WTC11 (cell line): ENCODE data around the gene JUP. TPM values are rescaled to one million over a fixed set of nuclear protein-coding genes. Genes with fewer than 3 reads are reported as not detected.
A peak's percentile ranks its signal among the peaks of the same experiment; 100 is the strongest.

Experiments
- AR ChIP-seq: fragments of 250-450 bp; sonication (Bioruptor Pico); IDR thresholded peaks from 2 replicates; pipeline ENCODE4 v1.9.0; 2021; ENCODE audit warnings: mild to moderate bottlenecking
- ATF1 ChIP-seq: sonication (generic); formaldehyde crosslinking; IDR thresholded peaks from 2 replicates; pipeline ENCODE4 v1.8.1; 2023; ENCODE audit warnings: mild to moderate bottlenecking, moderate library complexity, missing genetic modification reagents
- ERG ChIP-seq: fragments of 250-450 bp; sonication (Bioruptor Pico); IDR thresholded peaks from 2 replicates; pipeline ENCODE4 v1.8.0; 2021; ENCODE audit warnings: mild to moderate bottlenecking
- ESRRA ChIP-seq: sonication (generic); formaldehyde crosslinking; IDR thresholded peaks from 2 replicates; pipeline ENCODE4 v1.8.1; 2022; ENCODE audit warnings: mild to moderate bottlenecking, missing genetic modification reagents, borderline replicate concordance
- GRHL2 ChIP-seq: fragments of 250-450 bp; sonication (Bioruptor Pico); IDR thresholded peaks from 2 replicates; pipeline ENCODE4 v1.8.0; 2022; ENCODE audit warnings: mild to moderate bottlenecking, moderate library complexity; ENCODE audit not compliant: insufficient replicate concordance, severe bottlenecking
- JUN ChIP-seq: sonication (generic); formaldehyde crosslinking; IDR thresholded peaks from 2 replicates; pipeline ENCODE4 v1.8.0; 2023; ENCODE audit warnings: mild to moderate bottlenecking, missing genetic modification reagents
- NR3C1 ChIP-seq: sonication (generic); formaldehyde crosslinking; conservative IDR thresholded peaks from 2 replicates; pipeline ENCODE4 v1.8.1; 2023; ENCODE audit warnings: low read depth, mild to moderate bottlenecking, missing genetic modification reagents
- PRRX2 ChIP-seq: fragments of 250-450 bp; sonication (Bioruptor Pico); IDR thresholded peaks from 2 replicates; pipeline ENCODE4 v1.8.0; 2021; ENCODE audit warnings: mild to moderate bottlenecking
- SMAD4 ChIP-seq: sonication (generic); formaldehyde crosslinking; IDR thresholded peaks from 2 replicates; pipeline ENCODE4 v1.8.0; 2022; ENCODE audit warnings: mild to moderate bottlenecking, missing genetic modification reagents
- ZNF512 ChIP-seq: sonication (generic); formaldehyde crosslinking; IDR thresholded peaks from 2 replicates; pipeline ENCODE4 v1.8.1; 2022; ENCODE audit warnings: missing genetic modification reagents, borderline replicate concordance
- total RNA-seq: library from RNA; stranded (reverse); gene quantifications from 3 replicates; pipeline ENCODE4 v1.2.3, GENCODE V29; 2021
- TF ChIP-seq, protein P1 (sequence below): fragments of 200-600 bp; IDR thresholded peaks from 2 replicates; pipeline ENCODE4 v1.8.0; 2022; ENCODE audit warnings: antibody characterized with exemption
- TF ChIP-seq, protein P2 (sequence below): sonication (generic); formaldehyde crosslinking; IDR thresholded peaks from 2 replicates; pipeline ENCODE4 v1.8.1; 2022; ENCODE audit warnings: low read depth, mild to moderate bottlenecking, moderate library complexity, missing genetic modification reagents, borderline replicate concordance
- TF ChIP-seq, protein P3 (sequence below): fragments of 250-450 bp; sonication (Bioruptor Pico); IDR thresholded peaks from 2 replicates; pipeline ENCODE4 v2.1.2; 2022; ENCODE audit warnings: mild to moderate bottlenecking, moderate library complexity

JUP gene
- total RNA-seq, 1 experiment from 2014 or later = 103 TPM

GRCh38 chr17:41801374-41802271 is 15.1 kb upstream of the JUP start (continued):
- TF ChIP-seq, protein P1, sequence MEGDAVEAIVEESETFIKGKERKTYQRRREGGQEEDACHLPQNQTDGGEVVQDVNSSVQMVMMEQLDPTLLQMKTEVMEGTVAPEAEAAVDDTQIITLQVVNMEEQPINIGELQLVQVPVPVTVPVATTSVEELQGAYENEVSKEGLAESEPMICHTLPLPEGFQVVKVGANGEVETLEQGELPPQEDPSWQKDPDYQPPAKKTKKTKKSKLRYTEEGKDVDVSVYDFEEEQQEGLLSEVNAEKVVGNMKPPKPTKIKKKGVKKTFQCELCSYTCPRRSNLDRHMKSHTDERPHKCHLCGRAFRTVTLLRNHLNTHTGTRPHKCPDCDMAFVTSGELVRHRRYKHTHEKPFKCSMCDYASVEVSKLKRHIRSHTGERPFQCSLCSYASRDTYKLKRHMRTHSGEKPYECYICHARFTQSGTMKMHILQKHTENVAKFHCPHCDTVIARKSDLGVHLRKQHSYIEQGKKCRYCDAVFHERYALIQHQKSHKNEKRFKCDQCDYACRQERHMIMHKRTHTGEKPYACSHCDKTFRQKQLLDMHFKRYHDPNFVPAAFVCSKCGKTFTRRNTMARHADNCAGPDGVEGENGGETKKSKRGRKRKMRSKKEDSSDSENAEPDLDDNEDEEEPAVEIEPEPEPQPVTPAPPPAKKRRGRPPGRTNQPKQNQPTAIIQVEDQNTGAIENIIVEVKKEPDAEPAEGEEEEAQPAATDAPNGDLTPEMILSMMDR = peak; percentile 97
- no peak for TF ChIP-seq PRRX2 (CRISPR knock-in tag)
- no peak for TF ChIP-seq SMAD4 (CRISPR knock-in tag)
- TF ChIP-seq, protein P2, sequence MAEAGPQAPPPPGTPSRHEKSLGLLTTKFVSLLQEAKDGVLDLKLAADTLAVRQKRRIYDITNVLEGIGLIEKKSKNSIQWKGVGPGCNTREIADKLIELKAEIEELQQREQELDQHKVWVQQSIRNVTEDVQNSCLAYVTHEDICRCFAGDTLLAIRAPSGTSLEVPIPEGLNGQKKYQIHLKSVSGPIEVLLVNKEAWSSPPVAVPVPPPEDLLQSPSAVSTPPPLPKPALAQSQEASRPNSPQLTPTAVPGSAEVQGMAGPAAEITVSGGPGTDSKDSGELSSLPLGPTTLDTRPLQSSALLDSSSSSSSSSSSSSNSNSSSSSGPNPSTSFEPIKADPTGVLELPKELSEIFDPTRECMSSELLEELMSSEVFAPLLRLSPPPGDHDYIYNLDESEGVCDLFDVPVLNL (CRISPR knock-in tag) = no peak
- no peak for TF ChIP-seq NR3C1 (CRISPR knock-in tag)
- TF ChIP-seq AR (CRISPR knock-in tag) = peak; percentile 22; the same call in 1 of the 2 replicates
- TF ChIP-seq ERG (CRISPR knock-in tag) = no peak
- TF ChIP-seq, protein P3, sequence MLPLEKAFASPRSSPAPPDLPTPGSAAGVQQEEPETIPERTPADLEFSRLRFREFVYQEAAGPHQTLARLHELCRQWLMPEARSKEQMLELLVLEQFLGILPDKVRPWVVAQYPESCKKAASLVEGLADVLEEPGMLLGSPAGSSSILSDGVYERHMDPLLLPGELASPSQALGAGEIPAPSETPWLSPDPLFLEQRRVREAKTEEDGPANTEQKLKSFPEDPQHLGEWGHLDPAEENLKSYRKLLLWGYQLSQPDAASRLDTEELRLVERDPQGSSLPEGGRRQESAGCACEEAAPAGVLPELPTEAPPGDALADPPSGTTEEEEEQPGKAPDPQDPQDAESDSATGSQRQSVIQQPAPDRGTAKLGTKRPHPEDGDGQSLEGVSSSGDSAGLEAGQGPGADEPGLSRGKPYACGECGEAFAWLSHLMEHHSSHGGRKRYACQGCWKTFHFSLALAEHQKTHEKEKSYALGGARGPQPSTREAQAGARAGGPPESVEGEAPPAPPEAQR = no peak
- no peak for TF ChIP-seq ESRRA (CRISPR knock-in tag)
- TF ChIP-seq ZNF512 (CRISPR knock-in tag) = no peak
- TF ChIP-seq JUN (CRISPR knock-in tag) = no peak
- no peak for TF ChIP-seq GRHL2
- no peak; the same call in 1 of the 2 replicates for TF ChIP-seq ATF1
